ENCODE results near the gene PLCB1. TPM values are rescaled to one million over a fixed set of nuclear protein-coding genes. Genes with fewer than 3 reads are reported as not detected.

Gene PLCB1
- total and polyA plus RNA-seq, 2 experiments from 2014 or later, result 14.9 to 20.7 TPM

DNA sequence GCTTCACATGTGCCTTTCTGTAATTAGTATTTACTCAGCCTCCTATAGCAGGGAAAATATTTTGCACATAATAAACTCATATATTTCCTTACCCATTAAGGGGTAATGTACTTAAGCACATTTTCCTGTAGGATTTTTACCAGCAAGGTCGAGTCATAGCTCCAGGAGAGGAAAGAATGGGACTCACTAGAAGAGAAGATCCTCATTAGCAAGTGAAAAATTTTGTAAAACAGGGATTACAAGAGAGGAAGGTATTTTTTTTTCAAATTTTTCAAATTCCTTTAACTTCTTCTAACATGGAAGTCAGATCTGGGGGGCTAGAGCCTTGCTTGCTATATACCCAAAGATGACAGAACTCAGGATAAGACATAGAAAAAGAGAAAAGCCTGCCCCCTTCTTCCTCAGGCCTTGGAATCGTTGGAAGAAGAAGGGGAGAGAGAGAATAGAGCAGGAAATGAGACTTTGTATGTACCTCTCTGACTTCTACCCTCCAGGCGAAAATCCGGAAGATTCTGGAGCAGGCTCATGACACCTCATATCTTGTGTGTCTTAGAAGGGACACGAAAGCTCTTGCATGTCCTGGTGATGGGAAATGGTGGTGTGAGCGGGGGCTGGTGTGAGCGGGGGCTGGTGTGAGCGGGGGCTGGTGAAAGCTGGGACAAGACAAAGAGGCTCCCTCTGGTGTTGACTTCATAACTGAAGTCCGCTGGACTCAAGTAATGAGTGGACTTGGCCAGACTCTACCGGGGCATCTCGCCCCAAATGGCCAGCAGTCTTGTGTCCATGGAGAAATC, 679.9 kb downstream of the PLCB1 start:
- no peak overlapping the region for H2AFZ ChIP-seq
- Mint-ChIP-seq H3K4me3 (peak overlapping the region; percentile 37; the same call in 1 of the 3 replicates), H3K9me3 (peaks cover 11% of the 10 kb centered on the region), H3K36me3 (ENCODE audit: low read depth) (peaks cover 11% of the 10 kb centered on the region; the same call in 2 of the 3 replicates), H3K27me3 (ENCODE audit: insufficient read depth, low read depth, poor library complexity) (peaks cover 8% of the 10 kb centered on the region), H3K4me1 (peaks cover 58% of the 10 kb centered on the region), H3K27ac (peak overlapping the region; percentile 93; the same call in 1 of the 2 replicates)
- H3K4me2 ChIP-seq, result peak overlapping the region; percentile 1
- peak; percentile 51 for ATAC-seq
- no peaks in the 10 kb centered on the region for H3K79me2 ChIP-seq (replicated peaks; ENCODE audit: insufficient read depth)
- peak overlapping the region; percentile 61 for H3K27ac ChIP-seq (ENCODE audit: low read depth)
- no peaks in the 10 kb centered on the region for H3K27me3 ChIP-seq (ENCODE audit: insufficient read depth)
- no peaks in the 10 kb centered on the region for H3K36me3 ChIP-seq (ENCODE audit: insufficient read depth)
- no peaks in the 10 kb centered on the region for H3K9me2 ChIP-seq (ENCODE audit: insufficient read depth)
- H3K4me1 ChIP-seq (ENCODE audit: insufficient read depth), result peaks cover 58% of the 10 kb centered on the region
- no peaks in the 10 kb centered on the region for H3F3A ChIP-seq (replicated peaks; ENCODE audit: low read depth)
- no peaks in the 10 kb centered on the region for H4K20me1 ChIP-seq (replicated peaks; ENCODE audit: insufficient read depth)
- peak; percentile 70 for DNase-seq (ENCODE audit: low spot score)
- H3K4me3 ChIP-seq, result no peak overlapping the region
- TF ChIP-seq ZNF331 (CRISPR knock-in tag; IDR thresholded peaks at IDR 0.05; ENCODE audit: low read depth) (no peak), CREB1 (CRISPR knock-in tag; IDR thresholded peaks at IDR 0.05; ENCODE audit: low read depth) (no peak), ZNF114 (CRISPR knock-in tag; IDR thresholded peaks at IDR 0.05) (no peak), STAT1 (IDR thresholded peaks at IDR 0.05; ENCODE audit: unreplicated experiment) (no peak), NANOG (IDR thresholded peaks at IDR 0.05; ENCODE audit: borderline replicate concordance) (no peak)
- TF ChIP-seq, protein P1, sequence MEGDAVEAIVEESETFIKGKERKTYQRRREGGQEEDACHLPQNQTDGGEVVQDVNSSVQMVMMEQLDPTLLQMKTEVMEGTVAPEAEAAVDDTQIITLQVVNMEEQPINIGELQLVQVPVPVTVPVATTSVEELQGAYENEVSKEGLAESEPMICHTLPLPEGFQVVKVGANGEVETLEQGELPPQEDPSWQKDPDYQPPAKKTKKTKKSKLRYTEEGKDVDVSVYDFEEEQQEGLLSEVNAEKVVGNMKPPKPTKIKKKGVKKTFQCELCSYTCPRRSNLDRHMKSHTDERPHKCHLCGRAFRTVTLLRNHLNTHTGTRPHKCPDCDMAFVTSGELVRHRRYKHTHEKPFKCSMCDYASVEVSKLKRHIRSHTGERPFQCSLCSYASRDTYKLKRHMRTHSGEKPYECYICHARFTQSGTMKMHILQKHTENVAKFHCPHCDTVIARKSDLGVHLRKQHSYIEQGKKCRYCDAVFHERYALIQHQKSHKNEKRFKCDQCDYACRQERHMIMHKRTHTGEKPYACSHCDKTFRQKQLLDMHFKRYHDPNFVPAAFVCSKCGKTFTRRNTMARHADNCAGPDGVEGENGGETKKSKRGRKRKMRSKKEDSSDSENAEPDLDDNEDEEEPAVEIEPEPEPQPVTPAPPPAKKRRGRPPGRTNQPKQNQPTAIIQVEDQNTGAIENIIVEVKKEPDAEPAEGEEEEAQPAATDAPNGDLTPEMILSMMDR (conservative IDR thresholded peaks at IDR 0.05; ENCODE audit: low read depth in 2 of 2), result peak in 1 of 2 experiments; percentile 28; a peak in 2 of 4 replicates
- TF ChIP-seq, protein P2, sequence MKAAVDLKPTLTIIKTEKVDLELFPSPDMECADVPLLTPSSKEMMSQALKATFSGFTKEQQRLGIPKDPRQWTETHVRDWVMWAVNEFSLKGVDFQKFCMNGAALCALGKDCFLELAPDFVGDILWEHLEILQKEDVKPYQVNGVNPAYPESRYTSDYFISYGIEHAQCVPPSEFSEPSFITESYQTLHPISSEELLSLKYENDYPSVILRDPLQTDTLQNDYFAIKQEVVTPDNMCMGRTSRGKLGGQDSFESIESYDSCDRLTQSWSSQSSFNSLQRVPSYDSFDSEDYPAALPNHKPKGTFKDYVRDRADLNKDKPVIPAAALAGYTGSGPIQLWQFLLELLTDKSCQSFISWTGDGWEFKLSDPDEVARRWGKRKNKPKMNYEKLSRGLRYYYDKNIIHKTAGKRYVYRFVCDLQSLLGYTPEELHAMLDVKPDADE (IDR thresholded peaks at IDR 0.05), result no peak

DNA sequence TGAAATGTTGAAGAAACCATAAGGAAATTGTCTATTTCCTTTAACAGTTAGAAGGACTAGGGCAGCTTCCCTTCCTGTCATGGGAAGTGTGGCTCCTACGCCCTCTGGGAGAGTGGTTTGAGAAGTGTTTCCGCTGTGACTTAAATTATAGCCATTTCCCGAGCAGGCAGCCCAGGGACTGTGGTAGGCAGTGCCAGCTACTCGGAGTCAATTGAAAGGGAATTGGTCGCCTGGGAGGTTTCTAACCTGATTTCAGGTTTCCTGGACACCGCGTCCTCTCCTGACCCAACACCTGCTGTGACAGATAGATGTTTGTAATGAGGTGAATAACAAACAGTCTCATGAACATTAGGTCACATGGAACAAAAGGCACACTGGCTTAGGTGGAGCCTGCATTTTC, 680.8 kb downstream of the PLCB1 start:
- no peaks in the 10 kb centered on the region for H3F3A ChIP-seq (replicated peaks; ENCODE audit: low read depth)
- no peaks in the 10 kb centered on the region for H3K9me2 ChIP-seq (ENCODE audit: insufficient read depth)
- H2AFZ ChIP-seq, result no peak overlapping the region
- peaks cover 11% of the 10 kb centered on the region for H3K9me3 Mint-ChIP-seq
- no peak for TF ChIP-seq ZNF114 (CRISPR knock-in tag; IDR thresholded peaks at IDR 0.05)
- H3K27ac ChIP-seq (ENCODE audit: low read depth), result peak overlapping the region; percentile 61; the same call in 1 of the 2 replicates
- H3K36me3 Mint-ChIP-seq (ENCODE audit: low read depth), result peaks cover 11% of the 10 kb centered on the region; the same call in 2 of the 3 replicates
- H4K20me1 ChIP-seq (replicated peaks; ENCODE audit: insufficient read depth), result no peaks in the 10 kb centered on the region
- peaks cover 8% of the 10 kb centered on the region for H3K27me3 Mint-ChIP-seq (ENCODE audit: insufficient read depth, low read depth, poor library complexity)
- no peaks in the 10 kb centered on the region for H3K36me3 ChIP-seq (ENCODE audit: insufficient read depth)
- ATAC-seq (peak; percentile 72), DNase-seq (ENCODE audit: low spot score) (peak; percentile 59)
- peaks cover 52% of the 10 kb centered on the region for H3K4me1 Mint-ChIP-seq
- no peaks in the 10 kb centered on the region for H3K27me3 ChIP-seq (ENCODE audit: insufficient read depth)
- H3K4me2 ChIP-seq, result peak overlapping the region; percentile 1; the same call in 1 of the 2 replicates
- H3K4me3 Mint-ChIP-seq, result no peak overlapping the region
- H3K27ac Mint-ChIP-seq, result peak overlapping the region; percentile 22; the same call in 1 of the 2 replicates
- H3K4me1 ChIP-seq (ENCODE audit: insufficient read depth), result peaks cover 50% of the 10 kb centered on the region
- no peak overlapping the region for H3K4me3 ChIP-seq
- no peaks in the 10 kb centered on the region for H3K79me2 ChIP-seq (replicated peaks; ENCODE audit: insufficient read depth)
